Stimulated activated CD8-positive, alpha-beta memory T cell treated with anti-CD3 and anti-CD28 coated beads, Interleukin-4, amount 100 ng/mL, for 1 hour (primary cell): ENCODE data around the gene CD82.
A peak's percentile ranks its signal among the peaks of the same experiment; 100 is the strongest.
"Not testable (repeated sequence)": the region's sequence is repeated elsewhere in the genome, so short reads cannot be mapped to it uniquely, and the experiment has no call there.

Experiments
- DNase-seq, 2 donors: peaks; one replicate each; pipeline ENCODE4 v3.0.0-alpha.2; 2020; ENCODE audit warnings: low read depth in 2 of 2, low spot score in 1 of 2

Gene CD82

GRCh38 chr11:44533921-44534711 lies 31.3 kb upstream of the CD82 start:
- DNase-seq = no peak

GRCh38 chr11:44535191-44535980 lies 30.1 kb upstream of the CD82 start:
- DNase-seq = no peak

- no peak for DNase-seq
These were observed 28.5 kb upstream of the CD82 start for GRCh38 chr11:44536788-44537516.

GRCh38 chr11:44537679-44538078 lies 27.8 kb upstream of the CD82 start:
- no peak for DNase-seq

GRCh38 chr11:44538375-44539054 lies 26.9 kb upstream of the CD82 start:
- peak; percentile 39 to 49 for DNase-seq

GRCh38 chr11:44539971-44540370 lies 25.5 kb upstream of the CD82 start:
- DNase-seq = no peak

- no peak for DNase-seq
These were observed 24.8 kb upstream of the CD82 start for GRCh38 chr11:44540667-44541066.

- DNase-seq = no peak
These were observed 23.1 kb upstream of the CD82 start for GRCh38 chr11:44542372-44542771.

GRCh38 chr11:44546984-44547383 lies 18.5 kb upstream of the CD82 start:
- DNase-seq = not testable (repeated sequence)

- DNase-seq = not testable (repeated sequence)
These were observed 17.9 kb upstream of the CD82 start for GRCh38 chr11:44547534-44547933.

GRCh38 chr11:44548032-44548695 lies 17.3 kb upstream of the CD82 start:
- no peak for DNase-seq

GRCh38 chr11:44548961-44549749 lies 16.3 kb upstream of the CD82 start:
- DNase-seq = not testable (repeated sequence)

- DNase-seq = no peak
These were observed 15.3 kb upstream of the CD82 start for GRCh38 chr11:44550123-44550522.

- no peak for DNase-seq
These were observed 13.9 kb upstream of the CD82 start for GRCh38 chr11:44551456-44552139.

- DNase-seq = no peak
These were observed 10.2 kb upstream of the CD82 start for GRCh38 chr11:44555031-44555800.

GRCh38 chr11:44556735-44557409 lies 8.6 kb upstream of the CD82 start:
- no peak for DNase-seq

- DNase-seq = no peak
These were observed 8.0 kb upstream of the CD82 start for GRCh38 chr11:44557464-44557863.
